HG02938 (cell line): ENCODE results near the gene ANKMY1.

Experiments
- ATAC-seq: cut with Tn5 transposase; IDR thresholded peaks from one replicate; pipeline ENCODE4 v1.9.1; 2021; ENCODE audit warnings: mild to moderate bottlenecking, moderate library complexity; ENCODE audit not compliant: unreplicated experiment

Gene ANKMY1

DNA sequence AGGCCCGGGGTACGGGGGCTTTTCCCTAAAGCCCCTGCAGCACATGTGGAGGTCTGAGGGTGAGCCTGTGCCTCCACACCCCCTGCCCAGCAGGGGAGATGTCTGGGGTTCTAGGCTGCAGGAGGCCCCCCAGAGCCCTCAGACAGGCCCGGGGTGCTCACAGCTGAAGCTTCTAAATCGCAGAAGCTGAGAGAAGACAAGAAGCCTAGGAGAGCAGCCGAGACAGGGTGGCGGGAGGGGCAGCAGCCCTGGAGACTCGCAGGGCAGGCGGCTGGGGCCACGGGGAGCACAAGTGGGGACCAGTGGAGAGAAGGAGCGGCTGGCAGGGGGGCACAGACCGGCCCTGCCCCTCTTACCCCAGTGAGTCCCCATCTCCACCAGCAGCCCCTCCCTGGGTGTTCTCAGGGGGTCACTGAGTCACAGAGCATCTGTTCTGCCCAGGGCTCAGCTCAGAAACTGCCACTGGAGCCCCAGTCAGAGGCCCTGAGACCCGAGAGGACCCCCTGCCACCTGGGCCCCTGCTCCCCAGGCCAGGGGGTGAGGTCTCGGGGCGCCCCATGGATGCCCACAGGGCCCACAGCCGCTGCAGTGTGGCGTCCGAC is 96.2 kb downstream of the ANKMY1 start:
- ATAC-seq = no peak

- ATAC-seq = no peak
Observed at GRCh38 chr2:240460781-240461431, 96.9 kb downstream of the ANKMY1 start.

GRCh38 chr2:240460253-240460711 is 97.5 kb downstream of the ANKMY1 start:
- ATAC-seq = no peak

DNA sequence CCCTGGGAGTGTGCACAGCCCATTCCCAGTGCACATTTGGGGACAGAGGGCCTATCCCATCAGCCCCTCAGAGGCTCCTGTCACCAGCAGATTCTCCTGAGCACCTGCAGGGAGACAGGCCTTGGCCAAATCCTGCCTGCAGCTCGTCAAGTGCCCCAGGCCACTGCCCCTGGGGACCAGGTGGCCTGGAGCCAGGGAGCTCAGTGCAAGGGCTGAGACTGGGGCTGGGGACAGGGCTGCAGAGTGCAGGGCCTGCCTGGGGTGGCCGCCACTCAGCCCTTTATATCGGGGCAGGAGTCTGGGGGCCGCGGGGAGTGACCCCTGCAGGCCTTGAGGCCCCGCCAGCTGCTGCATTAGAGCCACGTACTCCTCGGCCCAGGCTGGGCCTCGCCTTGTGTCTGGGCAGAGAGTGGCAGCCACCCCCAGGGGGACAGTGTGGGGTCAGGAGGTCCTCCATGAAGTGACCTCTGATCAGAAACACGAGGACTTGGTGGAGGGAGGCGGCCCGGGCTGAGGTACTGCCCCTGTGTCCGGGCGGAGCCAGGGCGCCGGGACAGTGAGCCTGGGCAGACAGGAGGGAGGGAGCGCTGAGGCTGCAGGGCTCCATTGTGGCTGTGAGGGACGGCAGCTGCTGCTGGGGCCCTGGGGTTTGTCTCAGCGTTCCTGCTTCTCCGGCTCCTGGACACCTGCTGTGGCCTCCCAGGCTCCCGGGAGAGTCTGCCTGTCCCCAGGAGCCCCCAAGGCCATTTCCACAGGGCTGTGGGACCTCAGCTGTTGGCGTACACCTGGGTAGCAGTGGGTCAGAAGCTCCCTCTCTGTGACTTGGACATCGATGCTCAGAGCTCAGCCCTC is 98.2 kb downstream of the ANKMY1 start:
- no peak for ATAC-seq

GRCh38 chr2:240458900-240459391 is 98.8 kb downstream of the ANKMY1 start:
- no peak for ATAC-seq

- ATAC-seq = no peak
Observed at GRCh38 chr2:240458044-240458899, 99.5 kb downstream of the ANKMY1 start.

DNA sequence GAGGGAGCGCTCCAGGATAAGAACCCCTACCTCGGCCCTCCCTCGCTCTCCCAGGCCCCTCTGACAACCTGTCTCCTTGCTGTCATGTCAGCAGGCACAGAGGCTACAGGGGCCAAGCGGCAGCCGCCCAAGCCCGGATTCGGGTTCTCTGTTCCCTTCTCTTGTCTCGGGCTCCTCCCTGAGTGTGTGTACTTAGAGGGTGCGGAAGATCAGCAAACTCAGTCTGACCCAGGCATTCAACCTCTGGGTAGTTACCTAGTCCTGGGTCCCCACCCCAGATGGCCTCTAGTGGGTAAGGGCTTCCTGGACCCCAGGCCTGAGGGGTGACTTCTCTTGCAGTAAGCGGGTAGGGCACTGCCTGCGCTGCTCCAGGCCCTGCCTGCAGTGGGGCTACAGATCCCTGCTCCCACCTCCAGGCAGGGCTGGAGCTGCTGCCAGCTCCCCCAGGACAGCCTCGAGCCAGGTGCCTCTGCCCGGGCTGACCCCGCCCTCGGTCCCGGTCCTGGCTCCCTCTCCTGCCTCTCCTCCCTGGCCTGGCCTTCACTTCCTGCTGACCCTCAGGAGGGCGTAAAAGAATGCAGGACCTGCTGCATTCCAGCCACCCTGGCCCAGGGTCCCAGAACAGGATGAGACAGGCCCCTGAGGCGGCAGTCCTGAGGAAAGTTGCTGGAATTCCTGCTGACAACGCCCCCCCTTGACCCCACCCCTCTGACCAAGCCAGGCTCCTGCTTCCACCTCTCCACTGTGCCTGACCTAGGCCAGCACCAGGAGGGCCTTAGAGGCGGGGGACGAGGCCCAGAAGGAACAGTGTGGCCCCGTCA is 100.4 kb downstream of the ANKMY1 start:
- ATAC-seq = no peak

- no peak for ATAC-seq
Observed at GRCh38 chr2:240456447-240457222, 101.2 kb downstream of the ANKMY1 start.

DNA sequence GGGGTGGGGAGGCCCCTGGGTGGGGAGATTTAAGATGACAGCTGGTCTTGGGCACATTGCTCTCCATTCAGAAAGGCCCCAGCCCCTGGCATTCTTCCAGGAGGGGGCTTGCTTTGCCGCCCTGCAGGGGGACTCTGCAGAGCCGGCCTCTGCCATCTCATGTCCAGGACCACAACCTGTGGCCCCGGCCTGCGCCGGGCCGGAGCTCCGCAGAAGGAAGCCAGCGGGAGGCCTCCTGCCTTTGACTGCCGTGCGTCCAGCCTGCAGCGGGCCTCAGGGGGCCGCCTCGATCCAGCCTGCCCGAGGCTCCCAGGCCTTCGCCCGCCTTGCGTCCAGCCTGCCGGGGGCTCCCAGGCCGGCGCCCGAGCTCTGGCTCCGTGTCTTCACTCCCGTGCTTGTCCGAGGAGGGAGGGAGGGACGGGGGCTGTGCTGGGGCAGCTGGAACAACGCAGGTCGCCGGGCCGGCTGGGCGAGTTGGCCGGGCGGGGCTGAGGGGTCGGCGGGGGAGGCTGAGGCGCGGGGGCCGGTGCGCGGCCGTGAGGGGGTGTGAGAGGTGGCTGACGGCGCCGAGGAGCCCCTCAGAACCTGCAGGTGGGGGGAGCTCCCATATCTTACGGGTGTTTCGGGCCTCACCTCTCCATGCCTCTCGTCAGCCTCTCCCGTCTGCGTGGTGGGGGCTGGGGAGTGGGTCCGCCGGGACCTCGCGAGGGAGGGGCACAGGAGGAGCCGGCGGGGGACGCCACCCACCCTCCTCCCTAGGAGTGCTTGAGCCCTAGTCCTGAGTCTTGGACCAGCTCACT is 101.9 kb downstream of the ANKMY1 start:
- ATAC-seq = no peak

DNA sequence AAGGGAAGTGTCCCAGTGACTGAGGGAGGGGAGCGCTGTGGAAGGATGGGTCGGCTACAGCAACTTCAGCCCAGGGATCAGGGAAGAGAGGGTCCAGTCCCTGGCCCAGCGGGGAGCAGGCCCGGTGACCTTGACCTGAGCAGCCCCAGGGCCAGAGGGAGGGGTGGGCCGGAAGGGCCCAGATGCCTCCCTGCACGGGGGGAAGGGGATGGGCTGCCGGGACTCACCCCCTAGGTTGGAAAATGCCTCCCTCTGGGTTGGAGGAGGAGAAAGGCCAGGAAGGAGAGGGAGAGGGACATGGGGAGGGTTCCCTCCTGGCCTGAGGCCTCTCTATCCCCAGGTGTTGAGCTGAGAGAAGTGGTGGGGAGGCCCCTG is 102.5 kb downstream of the ANKMY1 start:
- ATAC-seq = no peak

DNA sequence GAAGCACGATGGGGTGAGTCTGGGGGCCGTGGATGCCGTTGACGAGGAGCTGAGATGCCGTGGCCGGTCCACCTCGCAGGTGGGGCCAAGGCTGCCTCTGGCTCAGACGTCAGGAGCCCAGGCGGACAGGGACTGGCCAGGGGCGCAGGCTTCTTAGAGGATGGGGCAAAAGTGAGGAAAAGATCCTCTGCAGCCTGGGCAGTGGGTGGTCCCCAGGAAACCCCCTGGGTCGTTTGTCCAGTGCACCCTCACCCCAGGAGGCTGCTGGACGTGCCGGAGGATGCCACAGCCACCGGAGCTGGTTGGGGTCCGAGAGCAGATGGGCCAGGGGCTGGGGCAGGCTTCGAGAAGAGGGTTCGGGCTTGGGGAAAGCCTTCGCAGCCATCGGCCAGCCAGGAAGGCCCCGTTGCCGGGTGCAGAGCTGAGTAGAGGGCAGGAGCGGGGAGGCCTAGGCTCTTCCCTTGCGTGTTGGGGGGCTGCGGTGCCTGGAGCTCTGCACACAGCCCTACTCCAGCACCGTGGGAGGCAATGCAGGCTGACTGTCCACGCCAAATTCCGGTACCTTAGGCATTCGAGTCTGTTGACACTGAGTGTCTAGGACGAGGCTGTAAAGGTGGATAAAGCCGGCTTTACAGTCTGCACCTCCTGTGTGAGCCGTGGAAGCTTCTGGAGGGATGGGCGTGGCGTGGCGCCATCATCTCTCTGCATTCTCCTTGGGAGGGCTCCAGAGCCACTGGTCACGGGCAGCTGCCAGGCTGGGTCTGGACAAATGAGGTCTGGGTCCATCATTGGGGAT is 103.5 kb downstream of the ANKMY1 start:
- no peak for ATAC-seq

DNA sequence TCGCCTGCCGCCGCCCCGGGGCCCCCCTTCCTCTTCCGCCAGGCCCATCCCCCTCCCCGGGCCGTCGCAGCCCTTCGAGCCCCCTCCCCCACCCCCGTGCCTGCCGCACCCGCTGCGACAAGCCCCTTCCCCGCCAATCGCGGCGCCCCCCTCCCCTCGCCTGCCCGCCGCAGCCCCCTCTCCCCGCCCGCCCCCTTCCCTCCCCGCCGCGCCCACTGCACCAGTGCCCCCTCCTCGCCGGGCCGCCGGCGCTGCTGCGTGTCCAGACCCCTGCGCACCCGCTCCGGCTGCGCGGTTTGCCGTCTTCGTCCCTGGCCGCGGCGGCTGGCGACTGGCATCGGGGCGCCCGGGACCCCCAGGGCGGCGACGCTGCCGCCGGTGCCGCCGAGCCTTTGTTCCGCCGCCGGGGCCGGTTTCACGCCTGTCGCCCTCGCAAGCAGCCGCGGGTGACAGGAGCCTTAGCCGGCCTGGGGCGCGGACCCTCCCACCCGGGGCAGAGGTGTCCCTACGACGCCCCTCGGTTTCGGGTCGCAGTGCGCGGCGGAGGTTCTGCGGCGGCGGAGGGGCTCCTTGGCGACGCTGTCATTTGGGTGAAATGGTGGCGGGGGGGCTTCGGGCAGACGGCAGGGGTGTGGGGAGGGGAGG is 104.2 kb downstream of the ANKMY1 start:
- no peak for ATAC-seq

- ATAC-seq = no peak
Observed at GRCh38 chr2:240452462-240453256, 105.1 kb downstream of the ANKMY1 start.

DNA sequence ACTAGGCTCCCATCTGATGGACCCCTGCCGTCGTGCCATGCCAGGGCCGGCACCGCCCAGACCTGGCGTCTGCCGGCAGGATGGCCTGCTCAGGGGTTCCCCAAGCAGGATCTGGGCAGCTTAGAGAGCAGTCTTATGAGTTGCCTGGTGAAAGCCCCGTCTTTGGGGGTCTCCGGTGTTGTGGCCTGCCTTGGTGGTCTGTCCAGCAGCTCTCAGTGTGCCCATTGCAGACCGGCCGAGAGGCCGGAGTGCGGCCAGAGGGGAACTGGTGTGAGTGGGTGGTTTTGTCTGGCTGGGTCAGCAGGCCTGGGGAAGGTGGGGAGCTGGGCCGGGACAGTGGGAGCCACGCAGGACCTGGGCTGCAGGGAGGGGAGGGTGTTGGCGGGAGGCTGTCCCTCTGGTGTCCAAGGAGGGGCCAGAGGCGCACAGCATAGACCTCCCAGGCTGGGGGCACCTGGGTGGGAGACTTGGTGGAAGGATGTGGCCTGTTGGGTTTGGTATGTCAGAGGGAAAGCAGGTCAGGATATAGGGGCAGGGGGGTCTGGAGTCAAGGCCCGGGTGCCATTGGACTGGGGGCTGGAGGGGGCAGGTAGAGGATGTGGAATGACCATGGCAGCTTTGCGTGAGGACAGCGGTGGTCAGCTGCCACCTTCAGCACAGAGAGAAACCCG is 105.9 kb downstream of the ANKMY1 start:
- ATAC-seq = no peak

- no peak for ATAC-seq
Observed at GRCh38 chr2:240451108-240451611, 106.6 kb downstream of the ANKMY1 start.
